ENCODE results near the gene PROSER3.

The PROSER3 gene

DNA sequence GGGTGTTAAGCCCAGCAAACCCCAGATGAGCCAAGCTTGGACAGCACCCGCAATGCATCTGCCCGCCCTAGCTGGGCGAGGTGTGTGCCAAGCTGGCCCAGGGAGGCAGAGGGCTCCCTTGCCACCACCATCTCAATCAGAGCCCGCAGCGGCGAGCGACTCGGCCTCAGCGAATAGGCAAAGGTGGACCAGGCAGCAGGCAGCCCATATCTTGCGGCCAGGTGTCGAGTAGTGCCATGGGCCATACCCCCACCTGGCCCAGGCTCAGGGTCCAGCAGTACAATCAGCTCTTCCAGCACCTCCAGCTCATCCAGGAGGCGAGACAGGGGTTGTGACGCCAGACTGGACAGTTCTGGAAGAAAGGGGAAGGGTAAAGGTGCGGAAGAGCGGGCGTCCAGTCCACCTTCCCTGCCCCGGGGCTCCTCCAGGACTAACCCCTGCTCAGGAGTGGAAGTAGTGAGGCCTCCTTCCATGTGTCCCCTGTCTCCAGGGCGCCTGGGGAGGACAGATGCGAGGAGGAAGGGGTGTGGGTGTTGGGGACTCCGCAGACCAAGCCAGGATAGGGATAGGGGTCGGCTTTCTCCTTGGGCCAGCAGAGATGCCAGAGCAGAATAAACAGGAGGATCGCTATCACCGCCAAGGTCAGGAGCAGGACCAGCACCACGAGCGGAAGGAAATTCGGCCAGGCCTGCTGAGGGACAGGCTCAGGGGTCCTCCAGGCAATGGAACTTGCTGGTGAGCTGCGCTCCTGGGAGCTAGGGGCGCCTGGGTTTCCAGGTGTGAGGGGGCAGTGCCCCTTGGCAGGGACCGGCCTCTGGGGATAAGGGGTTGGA lies 18.5 kb upstream of the PROSER3 start:
- DNase-seq = no peak

DNA sequence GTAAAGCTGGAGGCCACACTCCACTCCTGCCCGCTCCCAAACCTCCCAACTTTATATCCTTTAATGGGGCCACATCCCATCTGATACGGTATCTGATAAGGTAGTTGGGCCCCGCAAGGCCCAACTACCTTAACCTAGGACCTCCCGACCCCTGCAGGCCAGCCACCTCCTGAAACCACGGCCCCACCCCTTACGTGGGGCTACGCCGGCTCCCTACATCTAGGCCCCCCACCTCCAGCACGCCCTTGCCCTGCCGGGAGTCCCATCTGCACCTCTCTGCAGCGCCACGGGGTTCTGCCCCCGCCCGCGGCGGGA lies 17.9 kb upstream of the PROSER3 start:
- DNase-seq = no peak

DNA sequence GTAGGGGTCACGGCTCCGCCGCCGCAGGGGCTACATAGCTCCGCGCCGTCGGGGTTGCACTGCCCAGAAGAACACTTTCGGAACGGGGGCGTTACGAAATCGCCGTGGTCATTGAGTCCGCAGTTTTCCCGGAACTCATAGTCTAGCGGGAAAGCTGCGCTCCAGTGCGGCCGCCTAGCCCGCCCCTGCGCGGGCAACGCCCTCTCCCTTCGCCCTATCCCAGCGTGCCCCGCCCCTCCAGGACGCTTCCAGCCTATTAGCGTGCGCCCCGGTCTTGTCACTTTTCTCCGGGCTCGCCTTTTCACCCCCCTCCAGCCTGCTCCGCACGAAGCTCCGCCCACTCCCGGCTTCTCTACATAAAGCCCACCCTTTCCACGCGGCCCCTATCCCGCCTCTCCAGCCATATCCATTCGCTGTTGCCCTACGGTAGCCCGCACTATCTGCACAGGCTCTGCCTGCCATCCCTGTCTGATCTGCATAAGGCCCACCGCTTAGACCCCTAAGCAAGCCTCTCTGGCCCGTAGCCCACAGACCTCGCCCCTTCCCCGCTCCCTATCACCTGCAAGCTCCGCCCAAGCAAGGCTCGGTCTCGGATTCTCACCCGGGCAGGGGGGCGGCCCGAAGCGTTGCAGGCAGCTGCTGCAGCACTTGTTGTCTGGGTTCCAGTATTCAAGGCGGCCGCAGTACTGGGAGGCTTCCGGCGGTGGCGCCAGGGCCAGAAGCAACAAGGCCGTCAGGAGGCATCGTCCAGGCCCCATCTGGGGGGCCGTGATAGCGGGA lies 17.4 kb upstream of the PROSER3 start:
- peak; percentile 97 for DNase-seq

DNA sequence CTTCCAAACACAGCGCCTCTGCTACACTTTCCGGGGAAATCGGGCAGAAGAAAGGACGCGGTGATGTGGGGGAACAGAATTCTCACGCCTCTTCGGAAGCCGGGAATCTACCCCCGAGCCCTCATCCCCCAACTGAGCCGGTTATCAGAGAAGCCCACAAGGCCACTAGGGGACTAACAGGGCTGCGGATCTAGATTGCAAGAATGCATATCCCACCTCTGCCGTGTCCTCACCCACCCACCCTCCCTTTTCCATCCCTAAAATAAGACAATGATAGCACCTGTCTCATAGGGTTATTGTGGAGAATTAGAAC lies 16.8 kb upstream of the PROSER3 start:
- no peak for DNase-seq

DNA sequence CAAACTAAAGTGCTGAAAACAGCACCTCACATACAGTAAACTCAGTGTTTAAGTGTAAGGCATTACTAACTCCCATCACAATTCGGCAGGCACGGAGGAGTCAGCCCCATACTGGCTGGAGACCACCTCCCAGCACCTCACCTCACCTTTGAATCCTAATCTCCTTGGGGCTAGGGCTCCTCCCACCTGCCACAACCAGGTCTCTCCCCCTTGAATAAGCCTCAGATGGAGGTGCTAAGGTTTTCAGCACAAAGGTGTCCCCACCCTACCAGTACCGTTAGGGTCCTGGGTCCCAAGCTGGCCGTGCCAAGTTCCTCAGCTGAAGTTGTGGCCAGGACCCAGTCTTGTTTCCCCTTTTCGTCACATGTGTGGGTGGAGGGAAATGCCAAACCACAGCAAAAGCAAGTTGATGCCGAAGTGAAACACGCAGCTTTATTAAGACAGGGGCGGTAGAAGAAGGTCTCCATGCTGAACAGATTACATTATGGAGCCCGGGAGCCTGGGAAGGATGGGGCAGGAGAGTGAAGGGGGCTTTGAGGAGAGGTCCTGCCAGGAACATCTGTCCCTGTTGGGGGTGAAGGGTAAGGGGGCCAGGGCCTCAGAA lies 15.8 kb upstream of the PROSER3 start, which contains the start of gene IGFLR1:
Gene IGFLR1 (minus strand): TSS at position 332 of the 604 bp plus-strand sequence. CDS start 1,272 bp downstream, outside the sequence.
- no peak for DNase-seq

DNA sequence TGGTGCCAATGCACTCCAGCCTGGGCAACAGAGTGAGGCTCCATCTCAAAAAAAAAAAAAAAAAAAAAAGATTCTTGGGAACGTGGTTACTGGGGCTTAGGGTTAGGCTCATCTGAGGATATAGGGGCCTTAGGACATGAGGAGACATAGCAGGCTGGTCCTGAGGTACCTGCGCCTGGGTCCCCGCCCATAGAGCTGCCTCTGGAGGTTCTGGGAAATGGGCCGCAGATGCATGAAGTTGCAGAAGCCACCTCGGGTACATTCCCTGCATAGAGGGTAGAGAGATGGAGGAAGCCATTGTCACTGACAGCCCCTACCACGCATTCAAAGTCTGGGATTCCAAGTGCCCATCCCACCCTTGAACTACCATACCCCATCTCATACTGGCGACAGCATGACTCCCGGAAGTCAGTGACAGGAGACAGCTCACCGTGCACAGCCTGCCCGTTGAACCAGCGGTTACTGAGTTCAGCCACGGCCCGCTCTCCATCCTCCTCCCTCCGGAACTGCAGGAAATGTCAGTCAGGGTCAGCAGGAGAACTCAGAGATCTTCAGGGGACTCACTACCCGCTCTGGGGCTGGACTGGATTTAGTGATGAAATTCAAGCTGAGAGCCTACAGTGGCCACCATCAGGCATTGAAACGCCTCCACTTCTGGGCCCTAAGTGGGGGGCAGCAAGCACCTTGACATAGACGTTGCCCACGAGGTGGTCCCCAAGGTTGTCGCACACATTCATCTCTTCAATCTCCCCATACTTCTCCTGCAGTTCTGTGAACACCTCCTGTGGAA lies 14.1 kb upstream of the PROSER3 start:
- no peak for DNase-seq

DNA sequence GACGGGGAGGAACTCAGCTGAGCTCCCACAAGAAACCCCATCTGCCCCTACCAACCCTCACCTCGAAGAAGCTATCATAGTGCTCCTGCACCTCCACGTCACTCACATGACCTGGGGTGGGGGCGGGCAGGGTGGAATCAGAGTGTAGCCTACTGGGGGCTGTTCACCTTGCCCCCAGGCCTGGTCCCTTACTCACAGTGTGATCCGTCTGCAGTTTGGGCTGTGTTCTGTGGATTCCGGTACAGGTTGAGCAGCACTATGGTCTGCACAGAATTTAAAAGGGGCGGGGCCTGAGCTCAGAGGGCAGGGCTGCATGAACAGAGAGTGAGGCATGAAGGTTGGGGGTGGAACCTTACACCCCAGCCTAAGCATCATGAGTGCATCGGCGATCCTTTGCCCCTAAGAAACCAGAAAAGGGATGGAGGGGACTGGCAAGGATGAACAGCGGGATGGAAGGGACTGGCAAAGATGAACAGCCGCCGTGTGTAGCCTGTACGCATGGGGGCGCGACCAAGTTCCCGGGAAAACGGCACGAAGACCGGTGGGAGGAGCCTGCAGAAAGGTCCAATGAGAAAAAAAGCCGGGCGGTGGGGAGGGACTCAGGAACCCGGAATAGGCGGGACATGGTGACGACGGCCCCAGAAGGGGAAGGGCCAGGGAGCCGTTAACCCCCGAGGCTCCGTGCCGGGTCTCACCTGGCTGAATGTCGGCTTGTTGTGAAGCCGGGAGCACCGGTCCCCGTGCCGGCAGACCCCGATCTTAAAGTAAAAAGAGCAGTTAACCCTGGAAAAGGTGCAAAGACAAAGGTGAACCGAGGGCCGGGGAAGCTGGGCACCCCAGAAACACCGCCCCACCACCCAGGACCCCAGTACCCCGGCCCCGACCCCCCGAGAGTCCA lies 13.3 kb upstream of the PROSER3 start:
- DNase-seq = peak; percentile 96

DNA sequence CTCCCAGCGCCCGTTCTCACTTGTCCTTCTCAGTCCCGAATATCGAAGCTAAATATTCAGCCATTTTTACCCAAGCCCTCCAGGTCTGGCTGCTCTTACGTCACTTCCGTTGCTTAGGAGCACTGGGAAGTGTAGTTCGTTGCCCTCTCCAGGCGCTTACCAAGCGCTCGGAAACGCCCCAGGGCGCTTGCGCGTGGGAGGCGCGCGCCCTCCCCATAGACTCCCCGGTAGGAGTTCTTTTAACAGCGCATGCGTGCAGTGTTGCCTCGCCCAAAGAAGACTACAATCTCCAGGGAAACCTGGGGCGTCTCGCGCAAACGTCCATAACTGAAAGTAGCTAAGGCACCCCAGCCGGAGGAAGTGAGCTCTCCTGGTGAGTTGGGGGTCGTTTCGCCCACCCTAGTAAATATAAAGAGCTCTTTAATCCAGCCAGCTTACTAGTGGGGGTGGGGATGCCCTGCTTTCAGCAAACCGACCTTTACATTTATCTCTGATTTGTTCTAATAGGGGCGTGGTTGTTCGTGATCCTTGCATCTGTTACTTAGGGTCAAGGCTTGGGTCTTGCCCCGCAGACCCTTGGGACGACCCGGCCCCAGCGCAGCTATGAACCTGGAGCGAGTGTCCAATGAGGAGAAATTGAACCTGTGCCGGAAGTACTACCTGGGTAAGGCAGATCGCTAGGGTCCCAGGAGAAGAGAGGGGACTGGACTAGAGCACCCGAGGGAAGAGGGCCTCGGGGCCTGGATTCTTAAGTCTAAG lies 12.5 kb upstream of the PROSER3 start, which contains the start of the genes PSENEN and U2AF1L4:
Gene PSENEN (plus strand): TSS at position 324 of the 759 bp plus-strand sequence. CDS start 280 bp downstream, at position 604.
Gene U2AF1L4 (minus strand): TSS at position 91 of the 759 bp plus-strand sequence. CDS start 27 bp downstream, at position 64.
- peak; percentile 98 for DNase-seq

DNA sequence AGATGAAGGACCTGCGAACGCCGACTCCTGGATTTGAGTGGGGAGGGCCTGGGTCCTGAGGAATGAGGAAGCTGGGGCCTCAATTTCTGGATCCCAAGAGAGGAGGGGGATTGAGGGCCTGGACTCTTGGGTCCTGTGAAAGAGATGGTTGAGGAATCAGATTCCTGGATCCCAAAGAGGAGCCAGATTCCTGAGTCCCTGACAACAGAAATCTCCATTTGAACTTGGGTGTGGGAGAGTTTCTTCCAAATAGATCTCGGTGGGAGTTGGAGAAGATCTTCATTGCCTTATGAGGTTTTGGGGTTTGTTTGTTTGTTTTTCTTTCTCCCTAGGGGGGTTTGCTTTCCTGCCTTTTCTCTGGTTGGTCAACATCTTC lies 11.9 kb upstream of the PROSER3 start:
- DNase-seq = no peak

DNA sequence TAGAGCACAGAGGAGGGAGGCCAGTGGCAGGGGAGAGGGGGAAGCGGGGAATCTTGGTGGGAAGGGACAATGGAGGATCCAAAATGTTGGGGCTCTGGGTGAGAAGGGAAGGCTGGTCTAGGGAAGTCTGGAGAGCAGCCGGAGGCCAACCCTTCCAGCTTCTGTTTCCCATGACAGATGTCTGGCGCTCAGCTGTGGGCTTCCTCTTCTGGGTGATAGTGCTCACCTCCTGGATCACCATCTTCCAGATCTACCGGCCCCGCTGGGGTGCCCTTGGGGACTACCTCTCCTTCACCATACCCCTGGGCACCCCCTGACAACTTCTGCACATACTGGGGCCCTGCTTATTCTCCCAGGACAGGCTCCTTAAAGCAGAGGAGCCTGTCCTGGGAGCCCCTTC lies 11.4 kb upstream of the PROSER3 start:
- DNase-seq = no peak

DNA sequence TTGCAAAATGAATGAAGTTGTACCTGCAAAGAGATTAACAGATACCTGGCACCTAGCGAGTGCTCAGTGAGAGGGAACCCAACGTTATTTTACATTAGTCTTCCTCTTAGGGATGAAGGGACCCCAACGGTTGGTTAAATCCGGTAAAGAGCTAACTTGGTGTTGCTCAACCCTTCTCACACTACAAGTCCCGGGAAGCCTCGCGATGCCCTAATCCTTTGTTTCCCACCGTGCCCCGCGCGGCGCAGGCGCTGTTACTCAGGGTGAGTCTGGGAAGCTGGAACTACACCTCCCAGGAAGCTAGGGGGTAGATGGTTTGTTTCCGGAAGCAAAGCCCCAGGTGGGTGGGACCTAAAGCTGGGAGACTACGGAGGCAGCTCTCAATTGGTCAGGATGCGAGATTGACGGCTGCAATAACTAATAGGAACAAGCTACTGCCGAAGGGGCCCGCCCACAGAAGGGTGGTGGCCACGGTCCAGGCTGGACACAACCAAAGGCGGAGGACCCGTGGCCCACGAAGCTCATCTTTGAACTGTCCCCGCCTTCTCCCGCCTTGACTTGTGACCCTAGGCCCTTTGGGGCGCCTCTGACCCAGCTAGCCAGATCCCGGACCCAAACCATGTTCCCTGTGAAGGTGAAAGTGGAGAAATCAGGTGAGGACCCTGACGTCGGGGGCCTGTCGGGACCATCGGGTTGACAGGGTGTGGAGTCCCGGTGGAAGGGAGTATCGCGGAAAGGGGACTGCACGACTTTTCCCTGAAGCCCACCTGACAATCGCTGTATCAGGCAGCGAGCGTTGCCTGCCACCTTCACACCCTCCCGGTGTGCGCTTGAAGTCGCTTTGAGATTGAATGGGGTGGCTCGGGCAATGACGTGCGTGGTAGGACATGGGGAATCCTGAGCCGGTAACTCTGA lies 9.6 kb upstream of the PROSER3 start, which contains the start of gene LIN37:
Gene LIN37 (plus strand): TSS at position 471 of the 915 bp plus-strand sequence. CDS start 149 bp downstream, at position 620.
- DNase-seq = peak; percentile 99

DNA sequence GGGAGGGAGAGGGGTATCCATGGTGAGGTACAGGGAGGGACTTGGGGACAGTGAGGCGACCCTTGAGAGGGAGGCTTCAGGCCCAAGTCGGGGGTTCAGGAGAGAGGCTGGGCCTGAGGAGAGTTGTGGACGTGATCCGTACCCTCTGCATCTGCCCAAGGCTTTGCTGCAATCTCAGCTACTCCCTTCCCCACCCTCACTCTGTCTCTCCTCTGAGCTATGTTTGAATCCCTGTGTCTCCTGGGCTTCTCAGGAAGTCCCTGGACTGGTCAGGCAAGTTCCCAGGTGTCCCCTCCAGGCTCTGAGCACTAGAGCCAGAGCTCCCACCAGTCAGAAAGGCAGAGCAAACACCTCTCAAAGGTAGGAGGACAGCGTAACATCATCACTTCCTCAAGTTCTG lies 7.8 kb upstream of the PROSER3 start:
- DNase-seq = no peak

DNA sequence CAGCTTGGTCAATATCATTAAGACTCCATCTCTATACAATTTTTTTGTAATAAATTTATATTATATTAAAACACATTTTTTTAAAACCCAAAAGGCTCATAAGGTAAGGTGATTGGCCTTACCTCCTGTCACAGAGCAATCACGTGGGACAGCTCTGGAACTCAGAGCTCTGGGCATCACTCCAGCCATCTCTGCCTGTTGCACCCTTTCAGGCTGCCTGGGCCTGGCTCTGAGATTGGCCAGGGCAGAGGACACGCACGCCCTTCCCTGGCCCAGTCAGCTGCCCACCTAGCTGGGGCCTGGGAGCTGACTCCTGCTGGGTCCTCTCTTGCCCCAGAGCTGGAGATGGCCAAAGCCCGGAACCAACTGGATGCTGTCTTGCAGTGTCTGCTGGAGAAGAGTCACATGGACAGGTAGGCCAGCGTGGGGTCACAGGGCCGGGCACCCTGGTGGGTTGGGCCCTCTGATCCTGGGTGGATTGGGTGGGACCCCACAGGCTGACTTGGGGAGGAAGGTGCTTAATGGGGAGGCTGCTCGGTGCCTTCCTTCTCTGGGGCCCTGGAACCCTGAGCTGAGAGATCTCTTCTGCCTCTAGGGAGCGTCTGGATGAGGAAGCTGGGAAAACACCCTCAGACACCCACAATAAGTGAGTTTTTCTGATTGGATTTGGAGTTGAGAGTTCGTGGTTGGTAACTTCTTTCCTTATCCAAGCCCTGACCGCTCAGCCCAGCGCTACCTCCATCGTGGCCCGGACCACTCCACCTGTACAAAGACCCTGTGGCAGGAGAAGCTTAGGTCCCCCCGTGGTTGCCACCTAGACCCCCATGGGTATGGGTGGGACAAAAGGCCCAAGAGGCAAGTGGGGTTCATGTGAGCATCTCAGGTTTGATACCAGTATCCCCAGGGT lies 5.9 kb upstream of the PROSER3 start:
- no peak for DNase-seq

DNA sequence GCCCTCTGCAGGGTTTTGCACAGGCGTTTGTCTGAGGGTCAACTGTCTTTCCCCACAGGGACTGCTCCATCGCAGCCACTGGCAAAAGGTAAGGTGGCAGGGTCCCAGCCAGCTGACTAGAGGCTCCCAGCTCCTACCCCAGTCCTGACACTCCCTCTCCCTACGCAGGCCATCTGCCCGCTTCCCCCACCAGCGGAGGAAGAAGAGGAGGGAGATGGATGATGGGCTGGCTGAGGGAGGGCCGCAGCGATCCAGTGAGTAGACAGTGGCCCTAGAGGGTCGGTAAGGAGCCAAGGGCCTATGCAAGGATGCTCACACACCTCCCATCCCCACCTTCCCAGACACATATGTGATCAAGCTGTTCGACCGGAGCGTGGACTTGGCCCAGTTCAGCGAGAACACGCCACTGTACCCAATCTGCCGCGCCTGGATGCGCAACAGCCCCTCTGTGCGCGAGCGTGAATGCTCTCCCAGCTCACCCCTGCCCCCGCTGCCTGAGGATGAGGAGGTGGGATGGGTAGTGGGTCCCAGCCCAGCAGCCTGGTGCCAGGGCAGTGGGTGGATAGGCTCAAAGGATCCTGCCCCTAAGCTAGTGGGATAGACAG lies 5.1 kb upstream of the PROSER3 start:
- DNase-seq = no peak

DNA sequence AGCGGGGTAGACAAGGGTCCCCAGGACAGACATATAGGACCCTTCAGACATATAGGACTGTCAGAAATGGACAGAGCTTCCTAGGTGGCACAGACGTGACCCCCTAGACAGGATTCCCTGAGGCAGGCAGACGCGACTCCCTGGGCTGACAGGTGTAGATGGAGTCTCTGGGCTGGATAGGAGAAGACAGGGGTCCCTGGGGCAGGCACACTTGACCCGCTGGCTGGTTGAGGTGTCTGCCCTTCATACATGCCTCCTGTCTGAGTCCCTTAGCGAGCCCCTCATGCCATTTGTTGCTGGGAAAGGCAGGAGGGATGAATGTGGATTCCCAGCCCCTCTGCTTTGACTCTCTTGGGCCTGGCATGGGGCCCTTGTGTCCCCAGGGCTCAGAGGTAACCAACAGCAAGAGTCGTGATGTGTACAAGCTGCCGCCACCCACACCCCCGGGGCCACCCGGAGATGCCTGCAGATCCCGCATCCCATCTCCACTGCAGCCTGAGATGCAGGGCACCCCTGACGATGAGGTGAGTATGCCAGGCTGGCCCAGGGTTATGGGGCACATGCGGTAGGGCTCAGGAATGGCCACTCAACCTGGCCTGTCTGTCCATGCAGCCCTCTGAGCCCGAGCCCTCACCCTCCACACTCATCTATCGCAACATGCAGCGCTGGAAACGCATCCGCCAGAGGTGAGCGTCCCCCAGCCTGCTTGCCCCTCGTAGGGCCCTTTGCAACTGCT lies 4.2 kb upstream of the PROSER3 start:
- no peak for DNase-seq

DNA sequence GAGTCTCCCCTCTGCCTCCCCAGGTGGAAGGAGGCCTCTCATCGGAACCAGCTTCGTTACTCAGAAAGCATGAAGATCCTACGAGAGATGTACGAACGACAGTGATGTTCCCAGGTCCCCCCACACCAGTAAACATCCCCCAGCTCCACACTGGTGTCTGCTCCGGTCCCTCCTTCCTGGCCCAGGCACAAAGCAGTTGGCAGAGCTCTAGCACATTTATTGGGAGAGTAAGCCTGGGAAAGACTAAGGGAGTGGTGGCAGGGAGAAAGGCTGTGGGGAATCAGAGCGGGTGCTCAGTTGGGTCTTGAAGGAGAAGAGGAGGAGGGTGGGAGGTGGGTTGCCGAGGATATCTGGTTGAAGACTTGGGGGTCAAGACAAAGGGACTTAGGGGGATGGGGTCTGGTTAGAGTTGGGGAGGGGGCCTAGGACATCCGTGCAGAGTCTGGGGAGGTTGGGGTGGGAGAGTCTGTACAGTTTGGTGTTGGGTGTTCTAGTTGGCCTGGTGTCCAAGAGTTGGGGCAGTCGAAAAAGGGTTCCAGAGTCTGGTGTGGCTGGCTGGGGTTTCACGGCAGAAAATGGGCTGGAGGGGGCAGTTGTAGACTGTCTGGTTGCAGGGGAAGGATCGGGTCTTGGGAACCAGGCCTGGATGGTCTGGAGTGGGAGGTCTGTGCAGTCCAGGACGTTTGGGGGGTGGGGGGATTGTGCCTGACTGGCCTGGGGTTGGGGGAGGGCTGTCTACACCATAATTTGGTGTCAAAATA lies 3.4 kb upstream of the PROSER3 start:
- no peak for DNase-seq

DNA sequence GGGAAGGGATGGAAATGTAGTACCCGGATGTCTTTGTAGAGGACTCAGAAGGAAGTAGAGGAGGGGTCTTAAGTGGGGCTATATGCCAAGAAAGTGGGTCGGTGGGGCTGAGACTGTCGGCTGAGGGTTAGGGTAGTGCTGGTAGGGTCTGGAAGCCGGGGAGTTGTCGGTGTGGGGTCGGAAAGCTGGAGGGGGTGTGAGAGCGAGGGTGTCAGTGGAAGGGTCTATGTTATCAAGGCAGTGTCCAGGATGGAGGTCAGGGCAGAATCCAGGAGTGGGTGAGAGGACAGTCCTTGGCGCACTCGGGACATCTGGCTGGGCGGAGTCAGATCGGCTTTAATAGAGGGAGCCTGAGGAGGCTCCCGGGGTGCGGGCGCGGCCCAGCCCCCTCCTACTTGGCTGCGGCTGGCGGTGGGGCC lies 2.8 kb upstream of the PROSER3 start:
- no peak for DNase-seq

All from HCEC 1CT (cell line).